ENCODE data around the gene LYVE1.

GRCh38 chr11:10514202-10514601 lies 54.3 kb downstream of the LYVE1 start:
- TF ChIP-seq CTCF (IDR thresholded peaks at IDR 0.05) (peak; percentile 50; the same call in 1 of the 2 replicates), REST (IDR thresholded peaks at IDR 0.05; ENCODE audit: insufficient read depth in 1 of 2, low read depth in 2 of 2, low read length in 1 of 2) (no peak), POLR2AphosphoS5 (IDR thresholded peaks at IDR 0.05; ENCODE audit: low read depth, low read length) (no peak), SIN3A (IDR thresholded peaks at IDR 0.05; ENCODE audit: borderline replicate concordance, insufficient read depth, low read depth, low read length) (no peak)
